HCT116 (cell line): ENCODE data around the gene ANGPTL5. TPM values are rescaled to one million over a fixed set of nuclear protein-coding genes. Genes with fewer than 3 reads are reported as not detected.

ENCODE experiments used
- ATAC-seq: fragments of 200-7000 bp; cut with Tn5 transposase; 2 replicates; pipeline ENCODE4 v1.9.1; 2020; ENCODE audit warnings: mild to moderate bottlenecking, moderate library complexity
- BruUV-seq: library from RNA; stranded (reverse); fragments of 400-500 nt; replicated peaks from 2 replicates; lab custom pipeline; 2021; lab: Mats Ljungman, UMichigan
- CTCF ChIA-PET: fragments of 300-600 bp; sonication (Branson Sonifier 250); formaldehyde crosslinking; loops from one replicate; lab custom pipeline; 2021; ENCODE audit warnings: antibody characterized with exemption; lab: Charles Lee
- POLR2A ChIA-PET: fragments of 300-600, 350-600 bp; sonication (Branson Sonifier 250); formaldehyde crosslinking; loops from one replicate; lab custom pipeline; 2021; ENCODE audit warnings: antibody characterized with exemption; lab: Charles Lee
- RAD21 ChIA-PET, 2 experiments: fragments of 300-600 bp; sonication (Branson Sonifier 250); formaldehyde crosslinking; loops; one replicate each; lab custom pipeline; 2023; ENCODE audit warnings: low total read pairs in 2 of 2; ENCODE audit not compliant: uncharacterized antibody in 2 of 2, unreplicated experiment in 2 of 2, low non-redundant PET in 1 of 2; lab: Charles Lee
- DNase-seq: peaks from one replicate; pipeline ENCODE4 v3.0.0-alpha.2; 2010; ENCODE audit warnings: low read depth, low spot score
- H2AFZ ChIP-seq: fragments of 200-600 bp; shearing (Covaris generic), sonication (generic); 2 replicates; pipeline ENCODE4 v1.6.1; 2017; ENCODE audit warnings: low read depth, mixed run types, mixed read lengths, antibody characterized with exemption, low read length; ENCODE audit not compliant: poor library complexity, severe bottlenecking
- H3K27ac ChIP-seq: 2 replicates; pipeline ENCODE4 v1.5.1; 2012; ENCODE audit warnings: low read depth, low read length
- H3K27me3 ChIP-seq: fragments of 200-600 bp; sonication (generic); 2 replicates; pipeline ENCODE4 v1.6.1; 2016; ENCODE audit warnings: mixed run types, low read length, mixed read lengths; ENCODE audit not compliant: insufficient read depth
- H3K36me3 ChIP-seq, 2 experiments: fragments of 200-500 bp in 1 of 2; fragments of 200-600 bp in 1 of 2; sonication (Bioruptor generic) in 1 of 2; sonication (generic) in 1 of 2; 2 replicates each; pipeline versions ENCODE4 v1.5.1 to v1.6.1; 2014 to 2016; ENCODE audit warnings: low read length in 2 of 2, inconsistent platforms in 1 of 2, mixed read lengths in 1 of 2, mixed run types in 1 of 2; ENCODE audit not compliant: insufficient read depth in 2 of 2, control insufficient read depth in 1 of 2
- H3K4me1 ChIP-seq, 2 experiments: fragments of 200-600 bp in 1 of 2; sonication (generic) in 1 of 2; 2 replicates each; pipeline versions ENCODE4 v1.5.1 to v1.6.1; 2012 to 2017; ENCODE audit warnings: low read length in 2 of 2, inconsistent platforms in 1 of 2, mild to moderate bottlenecking in 1 of 2, mixed read lengths in 1 of 2, mixed run types in 1 of 2, moderate library complexity in 1 of 2; ENCODE audit not compliant: insufficient read depth in 2 of 2, control insufficient read depth in 1 of 2
- H3K4me2 ChIP-seq: fragments of 200-600 bp; sonication (generic); 2 replicates; pipeline ENCODE4 v1.6.1; 2017; ENCODE audit warnings: mixed run types, low read length, mixed read lengths
- H3K4me3 ChIP-seq, 2 experiments: fragments of 200-600 bp in 1 of 2; sonication (generic) in 1 of 2; replicated peaks in 1 of 2; 2 replicates each; pipeline ENCODE4 v1.5.1; 2011 to 2016; ENCODE audit warnings: low read length in 2 of 2, control low read depth in 1 of 2, low read depth in 1 of 2, mild to moderate bottlenecking in 1 of 2, mixed read lengths in 1 of 2, mixed run types in 1 of 2
- H3K79me2 ChIP-seq: fragments of 200-600 bp; sonication (generic); 2 replicates; pipeline ENCODE4 v1.6.1; 2017; ENCODE audit warnings: mild to moderate bottlenecking, mixed run types, low read length, moderate library complexity, mixed read lengths; ENCODE audit not compliant: insufficient read depth
- H3K9ac ChIP-seq: fragments of 200-600 bp; sonication (generic); 2 replicates; pipeline ENCODE4 v1.6.1; 2016; ENCODE audit warnings: low read length, mixed read lengths
- H3K9me2 ChIP-seq: fragments of 200-600 bp; sonication (generic), shearing (Covaris generic); 2 replicates; pipeline ENCODE4 v1.6.1; 2017; ENCODE audit warnings: mixed run types, mild to moderate bottlenecking, moderate library complexity; ENCODE audit not compliant: insufficient read depth
- H3K9me3 ChIP-seq, 2 experiments: fragments of 200-500 bp in 1 of 2; fragments of 200-600 bp in 1 of 2; sonication (Bioruptor generic) in 1 of 2; sonication (generic) in 1 of 2; 2 replicates each; pipeline ENCODE4 v1.6.1; 2014 to 2017; ENCODE audit warnings: low read length in 2 of 2, mixed read lengths in 2 of 2, inconsistent platforms in 1 of 2, low read depth in 1 of 2, mild to moderate bottlenecking in 1 of 2, mixed run types in 1 of 2, moderate library complexity in 1 of 2; ENCODE audit not compliant: control insufficient read depth in 1 of 2, insufficient read depth in 1 of 2
- H4K20me1 ChIP-seq: fragments of 200-600 bp; sonication (generic), shearing (Covaris generic); 2 replicates; pipeline ENCODE4 v1.6.1; 2017; ENCODE audit warnings: mixed run types, mild to moderate bottlenecking, moderate library complexity; ENCODE audit not compliant: insufficient read depth
- ATF3 ChIP-seq: IDR thresholded peaks from 2 replicates; pipeline ENCODE4 v1.6.1; 2012
- CBX3 ChIP-seq: IDR thresholded peaks from 2 replicates; pipeline ENCODE4 v1.6.1; 2012; ENCODE audit warnings: low read depth
- CEBPB ChIP-seq: IDR thresholded peaks from 2 replicates; pipeline ENCODE4 v1.6.1; 2012; ENCODE audit warnings: low read depth
- CTCF ChIP-seq, 3 experiments: fragments of 200-600 bp in 1 of 3; sonication (generic) in 1 of 3; IDR thresholded peaks in 2 of 3; conservative IDR thresholded peaks in 1 of 3; 2 replicates each; pipeline ENCODE4 v1.5.1; 2012 to 2017; ENCODE audit warnings: low read depth in 2 of 3, low read length in 2 of 3, antibody characterized with exemption in 1 of 3, borderline replicate concordance in 1 of 3, control low read depth in 1 of 3, mild to moderate bottlenecking in 1 of 3, mixed read lengths in 1 of 3, mixed run types in 1 of 3, moderate library complexity in 1 of 3; ENCODE audit not compliant: insufficient read depth in 1 of 3
- EGR1 ChIP-seq: IDR thresholded peaks from 2 replicates; pipeline ENCODE4 v1.6.1; 2012; ENCODE audit warnings: low read depth
- ELF1 ChIP-seq: IDR thresholded peaks from 2 replicates; pipeline ENCODE4 v1.6.1; 2012; ENCODE audit warnings: low read depth, borderline replicate concordance
- EZH2phosphoT487 ChIP-seq: fragments of 200-600 bp; IDR thresholded peaks from 2 replicates; pipeline ENCODE4 v1.6.1; 2018; ENCODE audit warnings: antibody characterized with exemption, borderline replicate concordance
- JUND ChIP-seq: IDR thresholded peaks from 2 replicates; pipeline ENCODE4 v1.6.1; 2012
- POLR2AphosphoS5 ChIP-seq: IDR thresholded peaks from 2 replicates; pipeline ENCODE4 v1.6.1; 2011; ENCODE audit warnings: mild to moderate bottlenecking, low read depth, low read length, moderate library complexity
- RAD21 ChIP-seq: IDR thresholded peaks from 2 replicates; pipeline ENCODE4 v1.6.1; 2012; ENCODE audit warnings: low read depth, mild to moderate bottlenecking
- REST ChIP-seq: IDR thresholded peaks from 2 replicates; pipeline ENCODE4 v1.6.1; 2012; ENCODE audit warnings: low read depth
- SIN3A ChIP-seq: IDR thresholded peaks from 2 replicates; pipeline ENCODE4 v1.6.1; 2012; ENCODE audit warnings: low read depth
- SP1 ChIP-seq: IDR thresholded peaks from 2 replicates; pipeline ENCODE4 v1.6.1; 2012; ENCODE audit warnings: low read depth
- SRF ChIP-seq: IDR thresholded peaks from 2 replicates; pipeline ENCODE4 v1.6.1; 2012; ENCODE audit warnings: low read depth
- ZFX ChIP-seq: fragments of 450-650 bp; IDR thresholded peaks from 2 replicates; pipeline ENCODE4 v1.6.1; 2017
- ZNF274 ChIP-seq: fragments of 200-500 bp; sonication (Bioruptor generic); IDR thresholded peaks from 2 replicates; pipeline ENCODE4 v1.6.1; 2014; ENCODE audit warnings: mild to moderate bottlenecking, low read depth, low read length, inconsistent platforms
- intact Hi-C: fragments of 100-400 bp; cut with micrococcal nuclease; formaldehyde crosslinking; loops from 2 replicates; pipeline ENCODE4 v1.10.0; 2022
- total RNA-seq: library from RNA; stranded (reverse); gene quantifications from one replicate; pipeline ENCODE4 v1.2.1, GENCODE V29; 2021; ENCODE audit not compliant: unreplicated experiment

Gene ANGPTL5
- total RNA-seq, 1 experiment from 2014 or later, result not detected

- BruUV-seq, result no TSS peak
- Histone ChIP-seq H2AFZ (no peak overlapping the region), H3K9me3 (no peaks in the 10 kb centered on the region), H3K36me3 (no peaks in the 10 kb centered on the region), H3K4me3 (no peak overlapping the region), H3K9ac (no peak overlapping the region), H3K9me2 (no peaks in the 10 kb centered on the region), H3K4me2 (no peak overlapping the region), H3K27me3 (no peaks in the 10 kb centered on the region), H3K79me2 (no peaks in the 10 kb centered on the region), H4K20me1 (no peaks in the 10 kb centered on the region), H3K27ac (no peak overlapping the region), H3K4me1 (no peaks in the 10 kb centered on the region)
- no peak for TF ChIP-seq EGR1
- no peak for TF ChIP-seq ATF3
- TF ChIP-seq EZH2phosphoT487, result no peak
- no peak for TF ChIP-seq CEBPB
- no peak for TF ChIP-seq CBX3
- TF ChIP-seq JUND, result no peak
- TF ChIP-seq SIN3A, result no peak
- TF ChIP-seq ZNF274, result no peak
- no peak for TF ChIP-seq ELF1
- no peak for ATAC-seq
- ChIA-PET RAD21 (no interaction called here), POLR2A (no interaction called here), CTCF (interaction anchor here (1.4 kb wide), 1 partner anchor 10 kb away, joined by 3 read pairs; no protein-coding TSS in a partner anchor)
- intact Hi-C loops, result no loop called here
- DNase-seq, result no peak
These were observed 26.6 kb downstream of the ANGPTL5 start for GRCh38 chr11:101889767-101890166.

- ChIA-PET CTCF (no interaction called here), RAD21 (no interaction called here), POLR2A (no interaction called here)
- DNase-seq (no peak), ATAC-seq (no peak)
- Histone ChIP-seq H3K4me1 (no peaks in the 10 kb centered on the region), H3K4me3 (no peak overlapping the region), H3K36me3 (no peaks in the 10 kb centered on the region), H3K27ac (no peak overlapping the region), H3K9me2 (no peaks in the 10 kb centered on the region), H3K4me2 (no peak overlapping the region), H2AFZ (no peak overlapping the region), H4K20me1 (no peaks in the 10 kb centered on the region), H3K79me2 (no peaks in the 10 kb centered on the region), H3K9ac (no peak overlapping the region), H3K9me3 (no peaks in the 10 kb centered on the region), H3K27me3 (no peaks in the 10 kb centered on the region)
- no TSS peak for BruUV-seq
- intact Hi-C loops, result no loop called here
- TF ChIP-seq ZNF274 (no peak), JUND (no peak), SRF (no peak), CTCF (IDR thresholded peaks at IDR 0.05 in 2 of 3, conservative IDR thresholded peaks at IDR 0.05 in 1 of 3; ENCODE audit: borderline replicate concordance in 1 of 3, insufficient read depth in 1 of 3, low read depth in 2 of 3, low read length in 2 of 3) (no peak), SIN3A (no peak), SP1 (no peak), REST (no peak), EGR1 (no peak), ZFX (no peak), POLR2AphosphoS5 (no peak), RAD21 (no peak), CEBPB (no peak), ATF3 (no peak)
These were observed 30.7 kb downstream of the ANGPTL5 start for GRCh38 chr11:101885631-101886030.
